Ishikawa (cell line): ENCODE results near the gene OGFR.

ENCODE experiments used
- CEBPB ChIP-seq: IDR thresholded peaks from 2 replicates; pipeline ENCODE4 v1.6.1; 2012
- EP300 ChIP-seq: IDR thresholded peaks from 2 replicates; pipeline ENCODE4 v1.6.1; 2012; ENCODE audit warnings: borderline replicate concordance
- FOXM1 ChIP-seq: IDR thresholded peaks from 2 replicates; pipeline ENCODE4 v1.6.1; 2012; ENCODE audit warnings: low read depth, borderline replicate concordance

- TF ChIP-seq CEBPB (no peak), FOXM1 (no peak), EP300 (no peak)
Measured at GRCh38 chr20:62860391-62860923, 55.8 kb downstream of the OGFR start.
